ENCODE data around the gene TSKU. TPM values are rescaled to one million over a fixed set of nuclear protein-coding genes. Genes with fewer than 3 reads are reported as not detected.
"Not testable (repeated sequence)": the region's sequence is repeated elsewhere in the genome, so short reads cannot be mapped to it uniquely, and the experiment has no call there.

Gene TSKU
- total and polyA plus RNA-seq, 2 experiments from 2014 or later, result 30.6 to 30.8 TPM

GRCh38 chr11:76790251-76790650, 7.1 kb downstream of the TSKU start:
- Histone ChIP-seq H3K79me2 (ENCODE audit: insufficient read depth) (peaks cover 100% of the 10 kb centered on the region), H3K9me2 (ENCODE audit: insufficient read depth) (no peaks in the 10 kb centered on the region), H3F3A (ENCODE audit: insufficient read depth) (0 out of 2 replicates have a peak, but pooled peaks cover 12% of the 10 kb centered on the region), H3K36me3 (ENCODE audit: low read depth) (no peaks in the 10 kb centered on the region), H3K4me3 (no peak overlapping the region), H3K27ac (no peak overlapping the region), H3K9ac (no peak overlapping the region), H3K27me3 (replicated peaks; ENCODE audit: insufficient read depth) (no peaks in the 10 kb centered on the region), H2AFZ (no peak overlapping the region), H3K9me3 (ENCODE audit: low read depth) (no peaks in the 10 kb centered on the region), H3K4me1 (ENCODE audit: insufficient read depth) (peaks cover 30% of the 10 kb centered on the region), H3K4me2 (ENCODE audit: unreplicated experiment) (no peak overlapping the region), H4K20me1 (ENCODE audit: insufficient read depth) (peaks cover 11% of the 10 kb centered on the region; the same call in 1 of the 2 replicates)
- TF ChIP-seq EZH2 (IDR thresholded peaks at IDR 0.05; ENCODE audit: insufficient read depth, poor library complexity, severe bottlenecking) (no peak), EZH2phosphoT487 (IDR thresholded peaks at IDR 0.05; ENCODE audit: insufficient read depth, low read depth) (no peak)
- no peak for DNase-seq
- WGBS, 2 experiments (ENCODE audit: low coverage in 1 of 2, low lambda C conversion rate in 2 of 2, missing lambda C conversion rate in 2 of 2), result 95 to 97% methylated on average over 5 of the region's 5 CpGs
- in situ Hi-C loops (cut with MboI), result loop anchor here (5.0 kb wide), 1 partner anchor 48 kb away; no protein-coding TSS in a partner anchor

GRCh38 chr11:76791002-76791770, 8.0 kb downstream of the TSKU start:
- H3K9me2 ChIP-seq (ENCODE audit: insufficient read depth); H3K9ac ChIP-seq; DNase-seq; H3K4me3 ChIP-seq; H3K27me3 ChIP-seq (replicated peaks; ENCODE audit: insufficient read depth); H3K9me3 ChIP-seq (ENCODE audit: low read depth); H3K27ac ChIP-seq; H3K4me2 ChIP-seq (ENCODE audit: unreplicated experiment); H2AFZ ChIP-seq; H3K36me3 ChIP-seq (ENCODE audit: low read depth): not testable (repeated sequence)
- in situ Hi-C loops (cut with MboI), result loop anchor here (5.0 kb wide), 1 partner anchor 49 kb away; no protein-coding TSS in a partner anchor
- 0 out of 2 replicates have a peak, but pooled peaks cover 12% of the 10 kb centered on the region for H3F3A ChIP-seq (ENCODE audit: insufficient read depth)
- 83 to 92% methylated on average over 4 of the region's 4 CpGs for WGBS, 2 experiments (ENCODE audit: low coverage in 1 of 2, low lambda C conversion rate in 2 of 2, missing lambda C conversion rate in 2 of 2)
- H3K79me2 ChIP-seq (ENCODE audit: insufficient read depth), result peaks cover 97% of the 10 kb centered on the region
- H3K4me1 ChIP-seq (ENCODE audit: insufficient read depth), result peaks cover 29% of the 10 kb centered on the region
- peaks cover 11% of the 10 kb centered on the region; the same call in 1 of the 2 replicates for H4K20me1 ChIP-seq (ENCODE audit: insufficient read depth)

GRCh38 chr11:76791861-76792260, 8.7 kb downstream of the TSKU start:
- Histone ChIP-seq H3K9ac (peak overlapping the region; percentile 43; the same call in 1 of the 2 replicates), H3K4me3 (no peak overlapping the region), H3K27ac (peak overlapping the region; percentile 63), H3K27me3 (replicated peaks; ENCODE audit: insufficient read depth) (no peaks in the 10 kb centered on the region), H3K36me3 (ENCODE audit: low read depth) (no peaks in the 10 kb centered on the region), H3K4me2 (ENCODE audit: unreplicated experiment) (peak overlapping the region; percentile 43), H3F3A (ENCODE audit: insufficient read depth) (0 out of 2 replicates have a peak, but pooled peaks cover 12% of the 10 kb centered on the region), H3K9me3 (ENCODE audit: low read depth) (no peaks in the 10 kb centered on the region), H3K9me2 (ENCODE audit: insufficient read depth) (no peaks in the 10 kb centered on the region), H3K79me2 (ENCODE audit: insufficient read depth) (peaks cover 90% of the 10 kb centered on the region), H4K20me1 (ENCODE audit: insufficient read depth) (peaks cover 11% of the 10 kb centered on the region; the same call in 1 of the 2 replicates), H2AFZ (no peak overlapping the region), H3K4me1 (ENCODE audit: insufficient read depth) (peaks cover 29% of the 10 kb centered on the region)
- 13 to 16% methylated on average over 6 of the region's 6 CpGs for WGBS, 2 experiments (ENCODE audit: low coverage in 1 of 2, low lambda C conversion rate in 2 of 2, missing lambda C conversion rate in 2 of 2)
- peak; percentile 88 for DNase-seq
- in situ Hi-C loops (cut with MboI), result loop anchor here (5.0 kb wide), 1 partner anchor 50 kb away; no protein-coding TSS in a partner anchor
- TF ChIP-seq EZH2phosphoT487 (IDR thresholded peaks at IDR 0.05; ENCODE audit: insufficient read depth, low read depth) (no peak), EZH2 (IDR thresholded peaks at IDR 0.05; ENCODE audit: insufficient read depth, poor library complexity, severe bottlenecking) (no peak)

GRCh38 chr11:76792505-76793264, 9.5 kb downstream of the TSKU start:
- no peak overlapping the region for H3K4me3 ChIP-seq
- in situ Hi-C loops (cut with MboI), result loop anchor here (5.0 kb wide), 1 partner anchor 50 kb away; no protein-coding TSS in a partner anchor

More at GRCh38 chr11:76792505-76793264, 9.5 kb downstream of the TSKU start:
- Histone ChIP-seq H4K20me1 (ENCODE audit: insufficient read depth) (peaks cover 11% of the 10 kb centered on the region; the same call in 1 of the 2 replicates), H3K4me1 (ENCODE audit: insufficient read depth) (peaks cover 25% of the 10 kb centered on the region), H3F3A (ENCODE audit: insufficient read depth) (0 out of 2 replicates have a peak, but pooled peaks cover 12% of the 10 kb centered on the region), H3K27me3 (replicated peaks; ENCODE audit: insufficient read depth) (no peaks in the 10 kb centered on the region), H3K4me2 (ENCODE audit: unreplicated experiment) (peak overlapping the region; percentile 43), H3K79me2 (ENCODE audit: insufficient read depth) (peaks cover 88% of the 10 kb centered on the region), H3K9me3 (ENCODE audit: low read depth) (no peaks in the 10 kb centered on the region), H3K9me2 (ENCODE audit: insufficient read depth) (no peaks in the 10 kb centered on the region), H3K9ac (no peak overlapping the region), H3K36me3 (ENCODE audit: low read depth) (no peaks in the 10 kb centered on the region), H2AFZ (no peak overlapping the region), H3K27ac (peak overlapping the region; percentile 63)
- TF ChIP-seq EZH2phosphoT487 (IDR thresholded peaks at IDR 0.05; ENCODE audit: insufficient read depth, low read depth), result no peak
- TF ChIP-seq EZH2 (IDR thresholded peaks at IDR 0.05; ENCODE audit: insufficient read depth, poor library complexity, severe bottlenecking), result no peak
- DNase-seq, result no peak
- WGBS, 2 experiments (ENCODE audit: low coverage in 1 of 2, low lambda C conversion rate in 2 of 2, missing lambda C conversion rate in 2 of 2), result 53 to 61% methylated on average over 13 of the region's 13 CpGs
